Fibroblast of villous mesenchyme (primary cell): Measurements from ENCODE around the gene SLC19A1. TPM values are rescaled to one million over a fixed set of nuclear protein-coding genes. Genes with fewer than 3 reads are reported as not detected.

Experiments
- DNase-seq: peaks from one replicate; pipeline ENCODE4 v3.0.0-alpha.2; 2010; ENCODE audit warnings: low read depth
- H3K4me3 ChIP-seq: 2 replicates; pipeline ENCODE4 v1.5.1; 2011; ENCODE audit warnings: low read depth, mild to moderate bottlenecking, low read length
- CTCF ChIP-seq: IDR thresholded peaks from 2 replicates; pipeline ENCODE4 v1.5.1; 2012; ENCODE audit warnings: low read depth, mild to moderate bottlenecking, low read length; ENCODE audit not compliant: insufficient read depth
- total RNA-seq: library from RNA; depleted of rRNA; stranded (reverse); fragments of >200 nt; gene quantifications from 2 replicates; pipeline ENCODE4 v1.2.3, GENCODE V29; 2012

The SLC19A1 gene
- total RNA-seq, 1 donor, result 6.5 TPM

GRCh38 chr21:45476582-45476981, 65.7 kb downstream of the SLC19A1 start:
- no peak overlapping the region for H3K4me3 ChIP-seq
- no peak for TF ChIP-seq CTCF
- DNase-seq, result no peak

DNA sequence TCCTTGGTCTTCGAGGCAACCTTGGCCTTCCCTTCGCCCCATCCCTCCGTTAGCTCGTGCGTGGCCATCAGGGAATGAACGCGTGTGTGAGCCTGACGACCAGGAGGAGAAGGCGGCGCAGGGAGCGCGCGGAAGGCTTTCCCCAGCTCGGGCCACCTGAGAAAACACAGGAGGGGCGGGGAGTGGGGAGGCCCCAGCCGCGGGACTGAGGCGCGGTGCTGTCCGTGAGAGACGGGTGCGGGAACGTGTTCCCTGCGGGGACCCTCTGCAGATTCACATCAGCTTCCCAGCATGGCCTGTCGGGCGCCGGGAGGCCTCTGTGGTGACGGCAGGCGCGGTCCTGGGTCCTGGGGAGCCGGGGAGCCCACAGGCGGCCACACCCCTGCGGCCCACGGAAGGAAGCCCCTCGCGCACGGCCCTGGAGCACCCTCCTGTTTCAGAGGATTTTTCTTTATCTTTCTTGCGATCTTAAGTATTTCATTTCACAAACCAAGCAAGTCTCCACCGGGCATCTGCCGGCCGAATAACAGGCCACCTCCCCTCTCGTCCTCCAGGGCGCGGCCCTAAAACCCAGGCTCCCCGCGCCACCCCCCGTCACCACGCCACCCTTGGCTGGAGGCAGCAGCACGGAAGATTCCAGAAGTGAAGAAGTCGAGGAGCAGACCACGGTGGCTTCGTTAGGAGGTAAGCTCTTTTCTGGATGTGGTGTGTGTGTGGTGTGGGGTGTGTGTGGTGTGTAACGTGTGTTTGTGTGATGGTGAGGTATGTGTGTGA, 66.3 kb downstream of the SLC19A1 start:
- H3K4me3 ChIP-seq, result no peak overlapping the region
- no peak for TF ChIP-seq CTCF
- DNase-seq, result no peak

GRCh38 chr21:45475004-45475685, 67.1 kb downstream of the SLC19A1 start:
- TF ChIP-seq CTCF, result no peak
- H3K4me3 ChIP-seq, result no peak overlapping the region
- no peak for DNase-seq

- no peak for TF ChIP-seq CTCF
- DNase-seq, result no peak
- no peak overlapping the region for H3K4me3 ChIP-seq
These were observed 67.8 kb downstream of the SLC19A1 start for GRCh38 chr21:45474323-45474950.

DNA sequence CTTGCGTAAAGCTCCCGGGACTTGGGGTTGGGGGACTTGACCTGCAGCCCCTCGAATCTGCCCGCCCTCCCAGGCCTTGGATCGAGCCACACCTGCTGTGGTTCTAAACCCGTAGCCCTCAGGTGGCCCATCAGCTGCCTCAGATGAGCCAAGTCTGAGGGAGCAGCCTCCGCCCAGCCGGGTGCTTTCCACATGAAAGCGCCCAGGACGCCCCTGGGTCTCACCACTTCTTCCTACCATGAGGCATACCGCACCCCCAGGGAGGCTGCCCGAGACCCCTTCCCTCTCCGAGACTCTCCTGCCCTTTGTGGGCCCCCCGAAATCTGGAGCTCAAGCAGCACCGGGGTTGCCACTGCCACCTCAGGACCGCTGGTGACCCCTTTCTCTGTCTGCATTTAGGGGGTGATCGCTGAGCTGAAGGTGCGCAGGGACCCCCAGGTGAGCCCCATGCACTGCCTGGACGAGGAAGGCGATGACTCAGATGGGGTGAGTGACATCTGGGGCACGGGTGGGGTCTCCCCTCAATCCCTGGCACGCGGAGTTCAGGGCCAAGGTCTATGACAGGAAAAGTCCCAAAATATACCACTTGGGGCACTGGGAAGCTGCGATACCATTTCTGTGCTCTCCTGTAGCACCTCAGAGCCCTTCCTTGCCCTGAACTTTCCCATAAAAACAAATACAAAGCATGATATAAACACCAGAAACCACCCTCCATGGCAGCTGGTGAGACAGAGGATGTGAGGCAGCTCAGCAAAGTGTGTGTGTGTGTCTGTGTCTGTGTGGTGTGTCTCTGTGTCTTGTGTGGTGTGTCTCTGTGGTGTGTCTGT, 68.5 kb downstream of the SLC19A1 start:
- TF ChIP-seq CTCF, result no peak
- H3K4me3 ChIP-seq, result no peak overlapping the region
- peak; percentile 41 for DNase-seq

GRCh38 chr21:45472445-45473365, 69.5 kb downstream of the SLC19A1 start:
- TF ChIP-seq CTCF, result no peak
- DNase-seq, result no peak
- no peak overlapping the region for H3K4me3 ChIP-seq
